Caco-2 (cell line): ENCODE data around the gene NRXN3. TPM values are rescaled to one million over a fixed set of nuclear protein-coding genes. Genes with fewer than 3 reads are reported as not detected.

Experiments used
- BruUV-seq: library from RNA; stranded (reverse); fragments of 400-500 nt; replicated peaks from 2 replicates; lab custom pipeline; 2021; lab: Mats Ljungman, UMichigan
- CTCF ChIA-PET: fragments of 300-600 bp; sonication (Branson Sonifier 250); formaldehyde crosslinking; loops from one replicate; lab custom pipeline; 2022; ENCODE audit warnings: antibody characterized with exemption; lab: Charles Lee
- POLR2A ChIA-PET: fragments of 300-600 bp; sonication (Branson Sonifier 250); formaldehyde crosslinking; loops from one replicate; lab custom pipeline; 2022; ENCODE audit warnings: antibody characterized with exemption; lab: Charles Lee
- DNase-seq, 2 experiments: peaks; one replicate each; pipeline versions ENCODE4 v3.0.0 to v3.0.0-alpha.2; 2020 to 2022
- H3K27me3 ChIP-seq: replicated peaks from 2 replicates; pipeline ENCODE4 v1.6.0; 2011; ENCODE audit warnings: low read length; ENCODE audit not compliant: control insufficient read depth, insufficient read depth
- H3K36me3 ChIP-seq: 2 replicates; pipeline ENCODE4 v1.5.1; 2011; ENCODE audit warnings: low read length; ENCODE audit not compliant: control insufficient read depth, insufficient read depth
- H3K4me1 ChIP-seq: fragments of 250-450 bp; sonication (Bioruptor Pico); 2 replicates; pipeline ENCODE4 v1.5.1; 2020; ENCODE audit warnings: mild to moderate bottlenecking
- H3K4me3 ChIP-seq: 2 replicates; pipeline ENCODE4 v1.5.1; 2011; ENCODE audit warnings: low read depth, mild to moderate bottlenecking, control low read depth, low read length
- H3K9me3 ChIP-seq: fragments of 250-450 bp; sonication (Bioruptor Pico); 2 replicates; pipeline ENCODE4 v1.5.1; 2020; ENCODE audit warnings: mild to moderate bottlenecking, moderate library complexity
- H3K27ac Mint-ChIP-seq: one replicate; pipeline ENCODE4 v1.8.0; 2022; ENCODE audit warnings: mixed read lengths; ENCODE audit not compliant: unreplicated experiment
- H3K27me3 Mint-ChIP-seq: one replicate; pipeline ENCODE4 v1.8.0; 2022; ENCODE audit warnings: mixed read lengths; ENCODE audit not compliant: insufficient read depth, unreplicated experiment
- H3K36me3 Mint-ChIP-seq: one replicate; pipeline ENCODE4 v1.8.0; 2022; ENCODE audit warnings: mild to moderate bottlenecking, mixed read lengths; ENCODE audit not compliant: insufficient read depth, unreplicated experiment
- H3K4me1 Mint-ChIP-seq: one replicate; pipeline ENCODE4 v1.8.0; 2022; ENCODE audit warnings: low read depth, mixed read lengths; ENCODE audit not compliant: unreplicated experiment
- H3K4me3 Mint-ChIP-seq: one replicate; pipeline ENCODE4 v1.8.0; 2022; ENCODE audit warnings: mild to moderate bottlenecking, moderate library complexity, mixed read lengths; ENCODE audit not compliant: unreplicated experiment
- H3K9me3 Mint-ChIP-seq: one replicate; pipeline ENCODE4 v1.8.0; 2022; ENCODE audit warnings: mixed read lengths; ENCODE audit not compliant: unreplicated experiment
- CTCF ChIP-seq, 2 experiments: fragments of 200-600 bp in 1 of 2; IDR thresholded peaks; 1 replicate in 1 of 2; 2 replicates in 1 of 2; pipeline versions ENCODE4 v1.5.1 to v1.8.0; 2011 to 2022; ENCODE audit warnings: antibody characterized with exemption in 1 of 2, control low read depth in 1 of 2, inconsistent platforms in 1 of 2, low read depth in 1 of 2, low read length in 1 of 2, mild to moderate bottlenecking in 1 of 2, moderate library complexity in 1 of 2; ENCODE audit not compliant: insufficient read depth in 1 of 2, severe bottlenecking in 1 of 2, unreplicated experiment in 1 of 2
- intact Hi-C: fragments of 100-400 bp; cut with micrococcal nuclease; formaldehyde crosslinking; loops from one replicate; pipeline ENCODE4 v1.10.0; 2022; ENCODE audit not compliant: unreplicated experiment
- total RNA-seq: library from RNA; stranded (reverse); gene quantifications from 2 replicates; pipeline ENCODE4 v1.2.3, GENCODE V29; 2022

The NRXN3 gene
- total RNA-seq, 1 experiment from 2014 or later: 12.4 TPM

DNA sequence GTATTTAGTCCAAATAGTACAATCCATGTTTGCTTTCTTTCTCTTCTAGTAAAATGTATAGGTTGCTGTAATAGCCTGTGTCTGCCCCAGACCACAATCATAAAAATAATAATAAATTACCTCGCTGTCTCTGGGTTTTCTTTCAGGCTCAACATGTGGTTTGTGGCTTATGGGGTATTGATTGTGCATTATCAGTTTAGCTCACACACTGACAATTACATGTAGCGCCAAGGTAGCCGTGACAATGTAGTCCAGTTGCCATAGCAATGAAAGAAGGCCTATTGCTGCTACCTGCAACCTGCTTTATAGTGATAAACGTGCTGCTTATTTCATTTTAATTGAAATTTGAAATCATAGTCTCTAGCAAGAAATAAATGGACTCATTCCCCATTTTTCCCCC is 1009.8 kb downstream of the NRXN3 start:
- no peak for DNase-seq
- H3K9me3 ChIP-seq: no peaks in the 10 kb centered on the region
- H3K36me3 ChIP-seq: no peaks in the 10 kb centered on the region
- TF ChIP-seq CTCF (IDR thresholded peaks at IDR 0.05; ENCODE audit: insufficient read depth in 1 of 2, low read depth in 1 of 2, low read length in 1 of 2, severe bottlenecking in 1 of 2, unreplicated experiment in 1 of 2): no peak
- no peaks in the 10 kb centered on the region for H3K9me3 Mint-ChIP-seq
- BruUV-seq: no TSS peak
- H3K4me1 Mint-ChIP-seq: no peaks in the 10 kb centered on the region
- no peaks in the 10 kb centered on the region for H3K4me1 ChIP-seq
- H3K27me3 ChIP-seq: no peaks in the 10 kb centered on the region
- H3K27me3 Mint-ChIP-seq: peaks cover 15% of the 10 kb centered on the region
- H3K27ac Mint-ChIP-seq: no peak overlapping the region
- ChIA-PET CTCF (no interaction called here), POLR2A (no interaction called here)
- H3K36me3 Mint-ChIP-seq: no peaks in the 10 kb centered on the region
- intact Hi-C loops: no loop called here
- H3K4me3 Mint-ChIP-seq: no peak overlapping the region
- no peak overlapping the region for H3K4me3 ChIP-seq

GRCh38 chr14:79180656-79181055 is 1010.5 kb downstream of the NRXN3 start:
- intact Hi-C loops: no loop called here
- H3K4me1 Mint-ChIP-seq: no peaks in the 10 kb centered on the region
- Histone ChIP-seq H3K4me1 (no peaks in the 10 kb centered on the region), H3K9me3 (no peaks in the 10 kb centered on the region), H3K4me3 (no peak overlapping the region), H3K36me3 (no peaks in the 10 kb centered on the region), H3K27me3 (no peaks in the 10 kb centered on the region)
- no peaks in the 10 kb centered on the region for H3K36me3 Mint-ChIP-seq
- no peak overlapping the region for H3K4me3 Mint-ChIP-seq
- no peak for DNase-seq
- peaks cover 15% of the 10 kb centered on the region for H3K27me3 Mint-ChIP-seq
- no peak for TF ChIP-seq CTCF (IDR thresholded peaks at IDR 0.05; ENCODE audit: insufficient read depth in 1 of 2, low read depth in 1 of 2, low read length in 1 of 2, severe bottlenecking in 1 of 2, unreplicated experiment in 1 of 2)
- no TSS peak for BruUV-seq
- ChIA-PET POLR2A (no interaction called here), CTCF (no interaction called here)
- H3K27ac Mint-ChIP-seq: no peak overlapping the region
- no peaks in the 10 kb centered on the region for H3K9me3 Mint-ChIP-seq

- Mint-ChIP-seq H3K27ac (no peak overlapping the region), H3K9me3 (no peaks in the 10 kb centered on the region), H3K27me3 (no peaks in the 10 kb centered on the region), H3K4me3 (no peak overlapping the region), H3K4me1 (no peaks in the 10 kb centered on the region), H3K36me3 (no peaks in the 10 kb centered on the region)
- TF ChIP-seq CTCF (IDR thresholded peaks at IDR 0.05; ENCODE audit: insufficient read depth in 1 of 2, low read depth in 1 of 2, low read length in 1 of 2, severe bottlenecking in 1 of 2, unreplicated experiment in 1 of 2): no peak
- intact Hi-C loops: no loop called here
- H3K27me3 ChIP-seq: no peaks in the 10 kb centered on the region
- H3K4me1 ChIP-seq: no peaks in the 10 kb centered on the region
- no peaks in the 10 kb centered on the region for H3K9me3 ChIP-seq
- POLR2A ChIA-PET: no interaction called here
- no peaks in the 10 kb centered on the region for H3K36me3 ChIP-seq
- BruUV-seq: no TSS peak
- CTCF ChIA-PET: no interaction called here
- H3K4me3 ChIP-seq: no peak overlapping the region
- no peak for DNase-seq
Measured at GRCh38 chr14:79186523-79186922, 1016.4 kb downstream of the NRXN3 start.
